NCI-H2227 treated with DMSO at 0.1 percent for 48 hours (cell line): Measurements from ENCODE around the gene SLC1A6.
"Not testable (repeated sequence)": the region's sequence is repeated elsewhere in the genome, so short reads cannot be mapped to it uniquely, and the experiment has no call there.

Experiments
- DNase-seq: peaks from one replicate; lab custom pipeline; 2025; lab: John Stamatoyannopoulos, UW

SLC1A6 gene

GRCh38 chr19:14957464-14957863, 22.2 kb downstream of the SLC1A6 start:
- DNase-seq = no peak

- DNase-seq = no peak
Measured at GRCh38 chr19:14954071-14954655, 25.5 kb downstream of the SLC1A6 start.

GRCh38 chr19:14952767-14953166, 26.9 kb downstream of the SLC1A6 start:
- DNase-seq = no peak

GRCh38 chr19:14950421-14950820, 29.2 kb downstream of the SLC1A6 start:
- no peak for DNase-seq

- DNase-seq = no peak
Measured at GRCh38 chr19:14949876-14950275, 29.8 kb downstream of the SLC1A6 start.

GRCh38 chr19:14949413-14949812, 30.3 kb downstream of the SLC1A6 start:
- not testable (repeated sequence) for DNase-seq

GRCh38 chr19:14944456-14944855, 35.2 kb downstream of the SLC1A6 start:
- DNase-seq = no peak

- DNase-seq = no peak
Measured at GRCh38 chr19:14943601-14944000, 36.1 kb downstream of the SLC1A6 start.

- no peak for DNase-seq
Measured at GRCh38 chr19:14941189-14941588, 38.5 kb downstream of the SLC1A6 start, which contains the start of gene OR7C2. Gene OR7C2, plus strand, starts transcription at chr19:14941489. Its CDS starts 0 bp downstream, at chr19:14941489.

GRCh38 chr19:14940266-14940665, 39.4 kb downstream of the SLC1A6 start:
- DNase-seq = no peak

GRCh38 chr19:14933506-14933905, 46.2 kb downstream of the SLC1A6 start:
- no peak for DNase-seq

GRCh38 chr19:14916848-14917247, 62.8 kb downstream of the SLC1A6 start:
- DNase-seq = no peak

GRCh38 chr19:14915116-14915515, 64.5 kb downstream of the SLC1A6 start:
- DNase-seq = no peak

- DNase-seq = no peak
Measured at GRCh38 chr19:14906711-14907110, 73.0 kb downstream of the SLC1A6 start.

- no peak for DNase-seq
Measured at GRCh38 chr19:14901675-14902260, 77.9 kb downstream of the SLC1A6 start.
